ENCODE results near the gene TRIP6.

TRIP6 gene, protein sequence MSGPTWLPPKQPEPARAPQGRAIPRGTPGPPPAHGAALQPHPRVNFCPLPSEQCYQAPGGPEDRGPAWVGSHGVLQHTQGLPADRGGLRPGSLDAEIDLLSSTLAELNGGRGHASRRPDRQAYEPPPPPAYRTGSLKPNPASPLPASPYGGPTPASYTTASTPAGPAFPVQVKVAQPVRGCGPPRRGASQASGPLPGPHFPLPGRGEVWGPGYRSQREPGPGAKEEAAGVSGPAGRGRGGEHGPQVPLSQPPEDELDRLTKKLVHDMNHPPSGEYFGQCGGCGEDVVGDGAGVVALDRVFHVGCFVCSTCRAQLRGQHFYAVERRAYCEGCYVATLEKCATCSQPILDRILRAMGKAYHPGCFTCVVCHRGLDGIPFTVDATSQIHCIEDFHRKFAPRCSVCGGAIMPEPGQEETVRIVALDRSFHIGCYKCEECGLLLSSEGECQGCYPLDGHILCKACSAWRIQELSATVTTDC

GRCh38 chr7:100867040-100867775 is at the start of gene TRIP6:
Gene TRIP6, plus strand, starts transcription at chr7:100867387. Its CDS starts 111 bp downstream, at chr7:100867498.
- DNase-seq = peak; percentile 96

DNA sequence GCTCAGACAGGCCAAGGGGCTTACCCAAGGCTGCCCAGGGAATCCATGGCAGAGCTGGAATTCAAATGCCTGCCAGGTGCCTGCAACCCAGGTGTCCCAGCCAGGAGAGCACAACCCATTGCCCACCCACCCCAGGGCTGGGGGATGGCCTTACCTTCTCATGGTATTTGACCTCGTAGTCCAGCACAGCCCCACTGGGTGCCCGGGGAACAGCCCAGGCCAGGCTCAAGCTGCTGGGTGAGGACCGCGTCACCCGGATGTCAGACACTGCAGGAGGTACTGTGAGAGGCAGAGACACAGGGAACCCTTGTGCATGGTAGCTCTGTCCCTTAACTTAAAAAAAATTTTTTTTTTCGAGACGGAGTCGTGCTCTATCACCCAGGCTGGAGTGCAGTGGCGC is 48.8 kb upstream of the TRIP6 start:
- DNase-seq = no peak

DNA sequence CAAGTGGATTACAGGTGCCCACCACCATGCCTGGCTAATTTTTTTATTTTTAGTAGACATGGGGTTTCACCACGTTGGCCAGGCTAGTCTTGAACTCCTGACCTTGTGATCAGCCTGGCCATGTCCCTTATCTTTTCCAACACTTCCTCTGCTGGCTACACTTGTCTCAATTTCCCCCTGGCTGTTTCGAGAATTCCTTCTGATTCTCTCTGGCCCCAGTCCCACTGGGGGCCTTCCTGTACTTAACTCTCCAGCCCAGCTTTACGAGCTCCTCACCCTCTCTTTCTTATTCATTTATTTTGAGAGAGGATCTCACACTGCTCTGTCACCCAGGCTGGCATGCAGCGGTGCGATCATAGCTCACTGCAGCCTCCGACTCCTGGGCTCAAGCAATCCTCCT is 48.4 kb upstream of the TRIP6 start:
- DNase-seq = no peak

- DNase-seq = no peak
Measured at GRCh38 chr7:100819586-100819985, 47.6 kb upstream of the TRIP6 start.

DNA sequence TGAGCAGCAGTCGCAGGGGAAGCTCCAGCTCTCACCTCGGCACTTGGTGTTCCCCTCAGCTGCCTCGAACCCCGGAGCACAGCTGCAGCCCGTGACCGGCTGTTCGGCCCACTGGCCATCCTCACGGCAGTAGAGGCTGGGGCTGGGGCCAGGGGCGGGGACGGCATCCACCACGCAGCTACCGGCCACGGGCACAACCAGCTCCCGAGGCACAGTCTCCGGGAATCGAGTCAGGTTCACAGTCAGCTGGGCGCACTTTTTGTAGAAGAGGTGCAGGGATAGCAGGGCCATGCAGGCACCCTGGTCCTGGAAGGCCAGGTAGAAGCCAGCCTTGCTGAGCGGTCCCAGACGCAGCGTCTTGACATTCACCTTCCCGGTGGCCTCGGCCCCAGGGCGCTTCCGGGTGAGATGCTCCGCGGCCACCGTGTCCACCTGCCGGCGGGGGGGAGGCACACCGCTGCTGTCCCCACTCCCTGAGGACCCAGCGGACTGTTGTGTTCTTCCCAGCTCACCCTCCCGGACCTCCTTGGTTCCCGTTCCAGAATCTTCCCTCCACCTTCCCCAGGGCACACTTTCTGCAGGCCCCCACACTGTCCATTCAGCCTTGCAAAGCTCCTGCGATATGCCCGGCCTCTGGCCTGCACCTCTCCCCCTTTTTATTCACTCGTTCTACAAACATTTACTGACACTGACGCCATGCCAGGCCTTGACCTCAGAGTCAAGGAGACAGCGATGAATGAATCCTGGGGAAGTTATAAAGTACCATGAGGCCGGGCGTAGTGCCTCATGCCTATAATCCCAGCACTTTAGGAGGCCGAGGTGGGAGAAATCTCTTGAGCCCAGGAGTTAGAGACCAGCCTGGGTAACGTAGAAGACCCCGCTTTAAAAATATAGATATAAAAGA is 44.7 kb upstream of the TRIP6 start:
- no peak for DNase-seq

GRCh38 chr7:100823140-100823525 is 44.1 kb upstream of the TRIP6 start:
- no peak for DNase-seq

- no peak for DNase-seq
Measured at GRCh38 chr7:100823534-100823933, 43.7 kb upstream of the TRIP6 start.

DNA sequence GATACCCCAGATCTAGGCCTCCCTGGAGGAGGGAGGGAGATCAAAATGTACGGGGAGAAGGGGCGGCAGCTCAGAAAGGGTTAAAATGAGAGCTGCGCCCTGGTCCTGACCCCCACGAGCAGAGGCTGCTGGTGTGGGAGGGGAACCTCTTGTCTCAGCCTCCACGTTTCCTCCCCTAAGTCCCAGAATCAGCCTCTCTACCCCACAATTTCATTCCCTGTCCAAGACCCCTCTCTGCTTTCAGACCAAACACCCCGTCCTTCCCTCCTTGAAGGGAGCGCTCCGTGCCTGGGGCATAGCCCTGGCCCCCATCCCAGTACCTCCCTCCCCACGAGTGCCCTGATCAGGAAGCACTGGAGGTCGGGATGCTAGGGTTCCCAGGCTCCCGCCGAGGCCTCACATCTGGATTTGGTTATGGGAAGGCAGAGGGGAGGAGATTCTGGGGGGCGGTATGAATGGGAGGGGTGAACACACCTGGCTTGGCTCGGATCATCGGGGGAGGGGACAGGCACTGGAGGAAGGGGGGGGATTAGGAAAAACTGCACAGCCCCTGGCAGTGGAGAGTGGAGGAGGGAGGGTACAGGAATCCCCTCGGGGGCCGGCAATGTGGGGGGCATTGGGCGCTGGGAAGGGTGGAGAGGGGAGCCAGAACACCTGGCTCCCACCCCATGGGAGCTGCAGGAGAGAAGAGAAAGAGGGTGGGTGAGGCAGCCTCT is 42.5 kb upstream of the TRIP6 start:
- DNase-seq = no peak

GRCh38 chr7:100825215-100825671 is 41.9 kb upstream of the TRIP6 start:
- DNase-seq = peak; percentile 44

GRCh38 chr7:100825751-100826513 is 41.3 kb upstream of the TRIP6 start:
- peak; percentile 58 for DNase-seq

- DNase-seq = peak; percentile 67
Measured at GRCh38 chr7:100826514-100827329, 40.5 kb upstream of the TRIP6 start.

DNA sequence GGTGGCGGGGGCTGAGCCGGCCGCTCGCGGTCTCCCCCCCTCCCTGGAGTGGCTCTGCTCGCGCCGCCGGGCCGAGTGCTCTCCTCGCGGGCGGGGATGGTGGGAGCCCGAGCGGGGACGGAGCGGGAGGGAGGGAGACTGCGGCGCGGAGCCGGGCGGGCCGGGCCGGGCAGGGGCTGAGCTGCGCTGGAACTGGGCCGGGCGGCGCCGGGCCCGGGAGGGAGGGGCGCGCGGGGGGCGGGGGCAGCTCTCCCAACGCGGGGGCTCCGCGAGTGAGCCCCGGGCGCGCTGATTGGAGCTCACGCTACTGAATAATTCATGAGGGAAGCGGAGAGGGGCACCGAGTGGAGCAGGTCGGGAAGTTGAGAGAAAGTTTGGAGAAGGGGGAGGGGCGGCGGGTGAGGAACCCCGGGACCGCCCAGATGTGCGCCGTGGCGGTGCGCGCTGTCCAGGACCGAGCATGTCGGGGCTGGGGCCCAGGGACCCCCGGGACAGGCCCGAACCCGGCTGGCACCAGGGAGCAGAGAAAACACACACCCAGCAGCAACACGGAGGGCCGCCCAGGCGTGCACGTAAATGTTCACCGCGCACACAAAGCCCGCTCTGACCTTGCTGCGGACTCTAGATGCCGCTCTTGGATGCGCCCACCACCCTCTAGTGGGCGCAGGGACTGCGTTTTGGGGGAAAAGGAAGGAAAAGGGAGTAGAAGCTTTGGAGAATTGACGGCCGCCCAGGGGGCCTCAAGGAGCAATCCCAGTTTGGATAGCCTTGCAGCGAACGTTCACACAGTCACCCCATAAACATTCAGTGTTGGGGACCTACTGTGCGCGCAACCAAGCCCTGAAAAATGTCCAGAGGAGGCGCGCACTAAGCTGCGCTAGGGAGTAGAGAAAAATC is 39.6 kb upstream of the TRIP6 start, which contains the start of gene EPHB4:
Gene EPHB4, minus strand, starts transcription at position 194 of the 897 bp plus-strand sequence. CDS start 493 bp downstream, outside the sequence.
- DNase-seq = peak; percentile 96

- DNase-seq = no peak
Measured at GRCh38 chr7:100829150-100829716, 38.0 kb upstream of the TRIP6 start.

- no peak for DNase-seq
Measured at GRCh38 chr7:100830396-100830795, 36.8 kb upstream of the TRIP6 start.

DNA sequence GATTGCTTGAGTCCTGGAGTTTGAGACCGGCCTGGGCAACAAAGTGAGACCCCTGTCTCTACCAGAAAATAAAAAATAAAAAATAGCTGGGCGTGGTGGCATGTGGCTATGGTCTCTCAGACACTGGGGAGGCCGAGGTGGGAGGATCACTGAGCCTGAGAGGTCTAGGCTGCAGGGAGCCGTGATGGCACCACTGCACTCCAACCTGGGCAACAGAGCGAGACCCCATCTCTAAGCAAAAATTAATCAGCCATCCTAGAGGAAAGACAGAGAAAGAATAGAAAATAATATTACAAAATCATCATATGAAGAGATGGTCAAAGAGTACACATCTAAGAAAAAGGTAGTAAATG is 34.9 kb upstream of the TRIP6 start:
- DNase-seq = no peak

- peak; percentile 71 for DNase-seq
Measured at GRCh38 chr7:100835903-100836811, 31.0 kb upstream of the TRIP6 start.

- no peak for DNase-seq
Measured at GRCh38 chr7:100836812-100837098, 30.4 kb upstream of the TRIP6 start.
